ENCODE results near the gene NCOA3. TPM values are rescaled to one million over a fixed set of nuclear protein-coding genes. Genes with fewer than 3 reads are reported as not detected.
"Not testable (repeated sequence)": the region's sequence is repeated elsewhere in the genome, so short reads cannot be mapped to it uniquely, and the experiment has no call there.

NCOA3 gene
- total RNA-seq, 2 donors from 2014 or later, result 55.4 to 58.2 TPM

- H3K36me3 Mint-ChIP-seq (ENCODE audit: low read depth); H3K27ac Mint-ChIP-seq; H3K27me3 Mint-ChIP-seq; DNase-seq; H3K4me3 Mint-ChIP-seq; ATAC-seq; H3K4me1 Mint-ChIP-seq; H3K9me3 ChIP-seq (ENCODE audit: control insufficient read depth, low read length, poor library complexity, severe bottlenecking): not testable (repeated sequence)
These were observed 39.8 kb upstream of the NCOA3 start for GRCh38 chr20:47461906-47462305.

GRCh38 chr20:47464380-47465101 lies 37.1 kb upstream of the NCOA3 start:
- peaks cover 3% of the 10 kb centered on the region for H3K4me1 Mint-ChIP-seq
- no peaks in the 10 kb centered on the region for H3K36me3 Mint-ChIP-seq (ENCODE audit: low read depth)
- no peaks in the 10 kb centered on the region for H3K9me3 ChIP-seq (ENCODE audit: control insufficient read depth, low read length, poor library complexity, severe bottlenecking)
- ATAC-seq, result no peak
- H3K27me3 Mint-ChIP-seq, result peaks cover 5% of the 10 kb centered on the region
- H3K27ac Mint-ChIP-seq, result no peak overlapping the region
- no peak overlapping the region for H3K4me3 Mint-ChIP-seq
- DNase-seq, result no peak

- no peak for ATAC-seq
- no peak overlapping the region for H3K27ac Mint-ChIP-seq
These were observed 36.2 kb upstream of the NCOA3 start for GRCh38 chr20:47465335-47466090.

DNA sequence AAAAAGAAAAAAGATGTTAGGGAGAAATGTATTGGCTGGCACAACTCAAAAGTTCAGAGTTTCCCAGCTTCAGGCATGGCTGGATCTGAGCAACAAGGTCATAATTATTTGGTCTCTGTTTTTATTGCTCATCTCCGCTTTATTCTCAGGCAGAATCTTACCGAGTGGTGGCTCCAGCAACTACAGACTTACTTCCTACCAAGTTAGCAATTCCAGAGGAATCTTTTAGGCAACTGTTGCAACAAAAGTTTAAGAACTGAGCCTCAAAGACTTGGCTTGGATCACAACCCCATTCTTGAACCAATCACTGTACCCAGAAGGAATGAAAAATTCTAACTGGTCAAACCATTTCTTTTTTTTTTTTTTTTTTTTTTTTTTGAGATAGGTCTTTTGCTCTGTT lies 35.5 kb upstream of the NCOA3 start:
- H3K4me1 Mint-ChIP-seq, result no peaks in the 10 kb centered on the region
- no peak for ATAC-seq
- H3K27me3 Mint-ChIP-seq, result peaks cover 5% of the 10 kb centered on the region

More at GRCh38 chr20:47465335-47466090, 36.2 kb upstream of the NCOA3 start:
- no peak for DNase-seq
- H3K4me3 Mint-ChIP-seq, result no peak overlapping the region
- no peaks in the 10 kb centered on the region for H3K4me1 Mint-ChIP-seq
- H3K36me3 Mint-ChIP-seq (ENCODE audit: low read depth), result no peaks in the 10 kb centered on the region
- peaks cover 5% of the 10 kb centered on the region for H3K27me3 Mint-ChIP-seq
- H3K9me3 ChIP-seq (ENCODE audit: control insufficient read depth, low read length, poor library complexity, severe bottlenecking), result no peaks in the 10 kb centered on the region

DNA sequence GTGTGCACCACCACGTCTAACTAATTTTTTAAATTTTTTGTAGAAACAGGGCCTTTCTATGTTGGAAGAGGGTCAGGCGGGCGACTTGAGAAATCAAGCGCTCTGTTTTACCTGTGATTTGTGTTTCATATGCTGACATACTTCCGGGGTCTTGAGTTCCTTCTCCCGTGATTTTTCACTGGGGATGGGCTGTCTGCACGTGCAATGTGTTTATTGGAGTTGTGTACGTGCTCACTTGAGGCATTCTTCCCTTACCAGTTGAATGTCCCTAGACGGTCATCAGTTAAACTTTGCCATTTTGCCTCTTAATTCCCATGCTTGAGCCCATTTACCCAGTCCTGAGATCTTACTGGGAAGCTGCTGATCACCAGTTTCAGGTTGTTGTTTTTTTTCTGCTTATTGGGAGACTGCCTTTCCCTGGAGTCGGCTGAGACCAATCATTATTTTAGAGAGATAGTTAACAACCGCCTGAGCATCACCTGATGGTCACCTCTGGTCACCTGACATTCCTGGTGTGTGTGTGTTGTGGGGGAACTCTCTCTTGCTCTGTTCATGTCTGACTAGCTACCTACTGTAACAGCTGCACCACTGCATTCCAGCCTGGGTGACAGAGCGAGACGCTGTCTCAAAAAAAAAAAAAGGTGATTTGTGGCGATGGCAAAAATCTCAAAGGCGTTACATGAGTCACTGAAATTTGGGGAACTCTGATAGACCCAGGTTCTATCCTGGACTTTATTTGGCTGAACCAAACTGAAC lies 34.8 kb upstream of the NCOA3 start:
- peaks cover 5% of the 10 kb centered on the region for H3K27me3 Mint-ChIP-seq
- ATAC-seq (no peak), DNase-seq (no peak)
- H3K36me3 Mint-ChIP-seq (ENCODE audit: low read depth), result no peaks in the 10 kb centered on the region
- H3K27ac Mint-ChIP-seq, result no peak overlapping the region
- no peaks in the 10 kb centered on the region for H3K9me3 ChIP-seq (ENCODE audit: control insufficient read depth, low read length, poor library complexity, severe bottlenecking)
- H3K4me1 Mint-ChIP-seq, result no peaks in the 10 kb centered on the region
- no peak overlapping the region for H3K4me3 Mint-ChIP-seq

More for the DNA sequence above, 35.5 kb upstream of the NCOA3 start:
- H3K4me3 Mint-ChIP-seq, result no peak overlapping the region
- no peaks in the 10 kb centered on the region for H3K36me3 Mint-ChIP-seq (ENCODE audit: low read depth)
- DNase-seq, result no peak
- H3K9me3 ChIP-seq (ENCODE audit: control insufficient read depth, low read length, poor library complexity, severe bottlenecking), result no peaks in the 10 kb centered on the region
- H3K27ac Mint-ChIP-seq, result no peak overlapping the region

- H3K9me3 ChIP-seq (ENCODE audit: control insufficient read depth, low read length, poor library complexity, severe bottlenecking), result no peaks in the 10 kb centered on the region
- ATAC-seq (peak; percentile 41), DNase-seq (no peak)
- H3K36me3 Mint-ChIP-seq (ENCODE audit: low read depth), result no peaks in the 10 kb centered on the region
- H3K4me3 Mint-ChIP-seq, result no peak overlapping the region
- H3K27me3 Mint-ChIP-seq, result peaks cover 5% of the 10 kb centered on the region
- H3K4me1 Mint-ChIP-seq, result no peaks in the 10 kb centered on the region
- peak overlapping the region; percentile 3 for H3K27ac Mint-ChIP-seq
These were observed 33.2 kb upstream of the NCOA3 start for GRCh38 chr20:47468290-47469050.

- Mint-ChIP-seq H3K27me3 (no peaks in the 10 kb centered on the region), H3K36me3 (ENCODE audit: low read depth) (no peaks in the 10 kb centered on the region)
- ATAC-seq, result no peak
These were observed 26.2 kb upstream of the NCOA3 start for GRCh38 chr20:47475419-47476044.

DNA sequence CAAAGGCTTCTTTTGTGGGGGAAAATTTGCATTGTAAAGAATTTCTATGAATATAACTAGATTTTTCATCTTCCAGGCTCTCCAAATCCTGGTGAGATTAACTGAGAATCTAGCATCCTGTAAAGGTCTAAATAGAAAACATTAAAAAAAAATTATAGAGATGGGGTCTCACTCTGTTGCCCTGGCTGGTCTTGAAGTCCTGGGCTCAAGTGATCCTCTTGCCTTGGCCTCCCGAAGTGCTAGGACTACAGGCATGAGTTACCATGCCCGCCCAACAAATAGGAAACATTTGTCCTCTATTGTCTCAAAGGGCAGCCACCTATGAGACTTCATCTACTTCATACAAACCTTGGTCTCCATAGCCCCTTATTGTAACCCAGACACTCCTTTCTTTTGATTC lies 25.2 kb upstream of the NCOA3 start:
- Mint-ChIP-seq H3K27ac (no peak overlapping the region), H3K36me3 (ENCODE audit: low read depth) (no peaks in the 10 kb centered on the region), H3K4me1 (no peaks in the 10 kb centered on the region), H3K4me3 (no peak overlapping the region), H3K27me3 (no peaks in the 10 kb centered on the region)
- ATAC-seq (no peak), DNase-seq (no peak)
- no peaks in the 10 kb centered on the region for H3K9me3 ChIP-seq (ENCODE audit: control insufficient read depth, low read length, poor library complexity, severe bottlenecking)

More at GRCh38 chr20:47475419-47476044, 26.2 kb upstream of the NCOA3 start:
- H3K27ac Mint-ChIP-seq, result no peak overlapping the region
- no peak overlapping the region for H3K4me3 Mint-ChIP-seq
- no peaks in the 10 kb centered on the region for H3K9me3 ChIP-seq (ENCODE audit: control insufficient read depth, low read length, poor library complexity, severe bottlenecking)
- no peaks in the 10 kb centered on the region for H3K4me1 Mint-ChIP-seq
- DNase-seq, result no peak

DNA sequence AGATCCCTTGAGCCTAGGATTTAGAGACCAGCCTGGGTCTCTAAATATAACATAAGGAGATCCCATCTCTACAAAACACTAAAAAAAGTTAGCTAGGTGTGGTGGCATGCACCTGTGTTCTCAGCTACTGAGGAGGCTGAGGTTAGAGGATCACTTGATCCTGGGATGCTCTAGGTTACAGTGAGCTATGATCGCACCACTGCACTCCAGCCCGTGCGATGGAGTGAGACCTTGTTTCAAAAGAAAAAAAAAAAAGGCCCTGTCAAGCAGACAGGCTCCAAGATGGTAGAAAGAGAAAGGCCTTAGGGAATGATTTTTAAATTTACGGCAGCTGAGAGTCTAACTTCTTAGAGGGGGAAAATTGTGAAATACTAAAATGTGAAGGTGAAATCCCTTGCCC lies 22.6 kb upstream of the NCOA3 start:
- H3K27ac Mint-ChIP-seq, result peak overlapping the region; percentile 51
- DNase-seq, result no peak
- H3K27me3 Mint-ChIP-seq, result no peaks in the 10 kb centered on the region
- H3K4me1 Mint-ChIP-seq, result no peaks in the 10 kb centered on the region
- no peak for ATAC-seq
- H3K9me3 ChIP-seq (ENCODE audit: control insufficient read depth, low read length, poor library complexity, severe bottlenecking), result no peaks in the 10 kb centered on the region
- H3K4me3 Mint-ChIP-seq, result no peak overlapping the region
- H3K36me3 Mint-ChIP-seq (ENCODE audit: low read depth), result no peaks in the 10 kb centered on the region

- no peaks in the 10 kb centered on the region for H3K36me3 Mint-ChIP-seq (ENCODE audit: low read depth)
- H3K27ac Mint-ChIP-seq, result peak overlapping the region; percentile 51
- H3K9me3 ChIP-seq (ENCODE audit: control insufficient read depth, low read length, poor library complexity, severe bottlenecking), result no peaks in the 10 kb centered on the region
- ATAC-seq (no peak), DNase-seq (no peak)
- no peak overlapping the region for H3K4me3 Mint-ChIP-seq
- H3K4me1 Mint-ChIP-seq, result no peaks in the 10 kb centered on the region
- H3K27me3 Mint-ChIP-seq, result no peaks in the 10 kb centered on the region
These were observed 22.2 kb upstream of the NCOA3 start for GRCh38 chr20:47479506-47479905.

DNA sequence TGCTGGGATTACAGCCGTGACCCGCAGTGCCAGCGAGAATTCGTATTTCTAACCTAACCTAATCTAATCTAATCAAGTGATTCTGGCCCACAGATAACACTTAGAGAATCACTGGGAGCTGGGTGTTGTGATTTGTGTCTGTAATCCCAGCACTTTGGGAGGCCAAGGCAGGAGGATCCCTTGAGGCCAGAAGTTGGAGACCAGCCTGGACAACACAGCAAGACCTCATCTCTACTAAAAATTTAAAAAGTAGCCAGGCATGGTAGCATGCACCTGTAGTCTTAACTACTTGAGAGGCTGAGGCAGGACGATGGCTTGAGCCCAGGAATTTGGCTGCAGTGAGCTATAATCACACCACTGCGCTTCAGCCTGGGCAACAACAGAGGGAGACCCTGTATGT lies 21.4 kb upstream of the NCOA3 start:
- no peak overlapping the region for H3K27ac Mint-ChIP-seq
- DNase-seq (no peak), ATAC-seq (no peak)
- no peaks in the 10 kb centered on the region for H3K27me3 Mint-ChIP-seq
- H3K4me3 Mint-ChIP-seq, result no peak overlapping the region
- no peaks in the 10 kb centered on the region for H3K4me1 Mint-ChIP-seq
- no peaks in the 10 kb centered on the region for H3K36me3 Mint-ChIP-seq (ENCODE audit: low read depth)
- no peaks in the 10 kb centered on the region for H3K9me3 ChIP-seq (ENCODE audit: control insufficient read depth, low read length, poor library complexity, severe bottlenecking)

DNA sequence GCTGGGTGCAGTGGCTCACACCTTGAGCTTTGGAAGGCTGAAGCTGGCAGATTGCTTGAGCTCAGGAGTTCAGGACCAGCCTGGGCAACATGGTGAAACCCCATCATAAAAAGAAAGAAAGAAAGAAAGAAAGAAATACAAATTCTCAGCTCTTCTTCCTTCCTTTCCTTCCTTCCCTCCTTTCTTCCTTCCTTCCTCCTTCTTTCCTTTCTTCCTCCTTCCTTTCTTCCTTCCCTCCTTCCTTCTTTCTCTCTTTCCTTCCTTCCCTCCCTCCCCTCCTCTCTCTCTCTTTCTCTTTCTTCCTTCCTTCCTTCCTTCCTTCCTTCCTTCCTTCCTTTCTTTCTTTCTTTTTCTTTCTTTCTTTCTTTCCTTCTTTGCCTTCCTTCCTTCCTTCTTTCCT lies 21.0 kb upstream of the NCOA3 start:
- no peaks in the 10 kb centered on the region for H3K4me1 Mint-ChIP-seq
- H3K4me3 Mint-ChIP-seq, result no peak overlapping the region
- no peaks in the 10 kb centered on the region for H3K9me3 ChIP-seq (ENCODE audit: control insufficient read depth, low read length, poor library complexity, severe bottlenecking)
- no peaks in the 10 kb centered on the region for H3K36me3 Mint-ChIP-seq (ENCODE audit: low read depth)
- no peaks in the 10 kb centered on the region for H3K27me3 Mint-ChIP-seq
- ATAC-seq (no peak), DNase-seq (no peak)
- no peak overlapping the region for H3K27ac Mint-ChIP-seq

Measured in T-helper 17 cell (primary cell).